GM12878 (cell line): Measurements from ENCODE around the gene UBE2E3. TPM values are rescaled to one million over a fixed set of nuclear protein-coding genes. Genes with fewer than 3 reads are reported as not detected.

Experiments
- ATAC-seq: fragments of 200-7000 bp; cut with Tn5 transposase; 3 replicates; pipeline ENCODE4 v1.9.1; 2020; ENCODE audit warnings: mild to moderate bottlenecking, moderate library complexity
- BruUV-seq: library from RNA; stranded (reverse); fragments of 400-500 nt; replicated peaks from 2 replicates; lab custom pipeline; 2021; lab: Mats Ljungman, UMichigan
- CTCF ChIA-PET: fragments of 300-600 bp; sonication (Branson Sonifier 250); formaldehyde crosslinking; extraction: SDS; loops from one replicate; lab custom pipeline; 2021; ENCODE audit warnings: inconsistent platforms; lab: Yijun Ruan, JAX
- POLR2A ChIA-PET: fragments of 350-600 bp; formaldehyde crosslinking; extraction: SDS; loops from one replicate; lab custom pipeline; 2021; ENCODE audit warnings: inconsistent platforms; lab: Charles Lee
- RAD21 ChIA-PET: fragments of 300-600 bp; sonication (Branson Sonifier 250); formaldehyde crosslinking; loops from one replicate; lab custom pipeline; 2023; ENCODE audit warnings: antibody characterized with exemption; ENCODE audit not compliant: unreplicated experiment; lab: Charles Lee
- SMC1A ChIA-PET: fragments of 300-600 bp; sonication (Branson Sonifier 250); formaldehyde crosslinking; loops from one replicate; lab custom pipeline; 2023; ENCODE audit not compliant: unreplicated experiment, uncharacterized antibody; lab: Charles Lee
- DNase-seq: peaks from one replicate; pipeline ENCODE4 v3.0.0-alpha.2; 2011; ENCODE audit warnings: low read depth, low spot score
- FAIRE-seq: peaks from 3 replicates; lab custom pipeline; 2011; peaks lifted over from hg19 to GRCh38; lab: Jason Lieb, UNC
- H2AFZ ChIP-seq: 2 replicates; pipeline ENCODE4 v1.6.0; 2011; ENCODE audit warnings: low read depth, low read length, control low read depth; ENCODE audit not compliant: control insufficient read depth
- H3K27ac ChIP-seq: 2 replicates; pipeline ENCODE4 v1.5.1; 2011; ENCODE audit warnings: control low read depth; ENCODE audit not compliant: control insufficient read depth, insufficient read depth
- H3K27me3 ChIP-seq, 2 experiments: replicated peaks in 1 of 2; 2 replicates each; pipeline versions ENCODE4 v1.6.0 to v1.6.1; 2011; ENCODE audit warnings: low read length in 1 of 2; ENCODE audit not compliant: control insufficient read depth in 2 of 2, insufficient read depth in 2 of 2
- H3K36me3 ChIP-seq, 2 experiments: 2 replicates each; pipeline ENCODE4 v1.5.1; 2011; ENCODE audit warnings: low read length in 1 of 2; ENCODE audit not compliant: control insufficient read depth in 2 of 2, insufficient read depth in 2 of 2
- H3K4me1 ChIP-seq: 2 replicates; pipeline ENCODE4 v1.6.1; 2011; ENCODE audit warnings: mild to moderate bottlenecking, low read length, moderate library complexity, mixed read lengths; ENCODE audit not compliant: control insufficient read depth, insufficient read depth
- H3K4me2 ChIP-seq: 2 replicates; pipeline ENCODE4 v1.6.0; 2011; ENCODE audit warnings: control low read depth; ENCODE audit not compliant: control insufficient read depth, insufficient read depth
- H3K4me3 ChIP-seq: fragments of 200-600 bp; sonication (generic); 2 replicates; pipeline ENCODE4 v1.5.1; 2016
- H3K79me2 ChIP-seq: 2 replicates; pipeline ENCODE4 v1.6.0; 2011; ENCODE audit warnings: low read length; ENCODE audit not compliant: control insufficient read depth, insufficient read depth
- H3K9ac ChIP-seq: 2 replicates; pipeline ENCODE4 v1.8.0; 2011; ENCODE audit warnings: low read length, control low read depth, mixed read lengths; ENCODE audit not compliant: control insufficient read depth, insufficient read depth
- H3K9me3 ChIP-seq: replicated peaks from 3 replicates; pipeline ENCODE4 v1.5.1; 2011; ENCODE audit warnings: mild to moderate bottlenecking, low read length; ENCODE audit not compliant: control insufficient read depth, insufficient read depth
- H4K20me1 ChIP-seq: 2 replicates; pipeline ENCODE4 v1.6.0; 2011; ENCODE audit not compliant: control insufficient read depth, insufficient read depth
- BRCA1 ChIP-seq: IDR thresholded peaks from 2 replicates; pipeline ENCODE4 v1.6.1; 2011; ENCODE audit warnings: low read depth, low read length, improper control_type of control experiment
- CREM ChIP-seq: IDR thresholded peaks from 2 replicates; pipeline ENCODE4 v1.6.1; 2014; ENCODE audit warnings: antibody characterized with exemption, low read depth
- IKZF1 ChIP-seq: fragments of 450-650 bp; conservative IDR thresholded peaks from 2 replicates; pipeline ENCODE4 v1.6.1; 2017; ENCODE audit warnings: antibody characterized with exemption, mild to moderate bottlenecking
- LARP7 ChIP-seq: fragments of 450-650 bp; IDR thresholded peaks from 2 replicates; pipeline ENCODE4 v1.6.1; 2017; ENCODE audit warnings: mild to moderate bottlenecking
- MEF2A ChIP-seq: IDR thresholded peaks from 2 replicates; pipeline ENCODE4 v1.6.1; 2011; ENCODE audit warnings: low read depth, mild to moderate bottlenecking, low read length, moderate library complexity; ENCODE audit not compliant: insufficient read depth
- MTA2 ChIP-seq: fragments of 450-650 bp; IDR thresholded peaks from 2 replicates; pipeline ENCODE4 v1.6.1; 2016; ENCODE audit warnings: low read depth, mild to moderate bottlenecking, moderate library complexity
- NRF1 ChIP-seq: conservative IDR thresholded peaks from 2 replicates; pipeline ENCODE4 v1.6.1; 2011; ENCODE audit warnings: mild to moderate bottlenecking, low read depth, low read length, improper control_type of control experiment
- PAX5 ChIP-seq: IDR thresholded peaks from 2 replicates; pipeline ENCODE4 v1.6.1; 2011; ENCODE audit warnings: low read depth, low read length, borderline replicate concordance
- RBBP5 ChIP-seq: fragments of 200-600 bp; sonication (generic); conservative IDR thresholded peaks from 2 replicates; pipeline ENCODE4 v1.6.1; 2016
- SUZ12 ChIP-seq: fragments of 200-600 bp; sonication (generic); IDR thresholded peaks from one replicate; pipeline ENCODE4 v1.6.1; 2018; ENCODE audit warnings: antibody characterized with exemption, mild to moderate bottlenecking; ENCODE audit not compliant: unreplicated experiment
- TCF3 ChIP-seq: IDR thresholded peaks from 2 replicates; pipeline ENCODE4 v1.6.1; 2012; ENCODE audit warnings: low read depth, mild to moderate bottlenecking, low read length, borderline replicate concordance; ENCODE audit not compliant: insufficient read depth
- ZBED1 ChIP-seq: IDR thresholded peaks from 2 replicates; pipeline ENCODE4 v1.6.1; 2016; ENCODE audit warnings: borderline replicate concordance
- ZNF217 ChIP-seq: fragments of 450-650 bp; IDR thresholded peaks from 2 replicates; pipeline ENCODE4 v1.6.1; 2017; ENCODE audit warnings: antibody characterized with exemption, mild to moderate bottlenecking
- WGBS: methylation state at CpG from one replicate; pipeline ENCODE4 v1.1.6; 2016; ENCODE audit warnings: low lambda C conversion rate; ENCODE audit not compliant: insufficient replicate concordance, insufficient coverage; ENCODE audit errors: missing lambda C conversion rate; 5-methylcytosine and 5-hydroxymethylcytosine counted together
- in situ Hi-C: fragments of 300-500 bp; cut with MboI; formaldehyde crosslinking; loops from 9 replicates; pipeline ENCODE4 v1.14.3; 2018; ENCODE audit warnings: mixed read lengths
- intact Hi-C: fragments of 100-400 bp; cut with micrococcal nuclease; formaldehyde crosslinking; loops from one replicate; pipeline ENCODE4 v1.14.2; 2022; ENCODE audit not compliant: unreplicated experiment
- polyA plus RNA-seq, 11 experiments: library from polyadenylated mRNA; depleted of rRNA in 4 of 11; unstranded in 6 of 11; stranded (reverse) in 5 of 11; fragments of >200 nt; fragmentation: Nextera tagmentation in 4 of 11; fragmentation: Illumina TruSeq in 1 of 11; extraction: Ambion mirVana in 4 of 11; extraction: Trizol in 1 of 11; gene quantifications; 1 replicate in 1 of 11; 2 replicates in 10 of 11; pipeline versions ENCODE4 v1.2.1 to v1.2.3, GENCODE V29; 2011 to 2016; ENCODE audit warnings: inconsistent platforms in 2 of 11, missing spikeins in 2 of 11, low read depth in 1 of 11
- total RNA-seq, 4 experiments: library from RNA; depleted of rRNA in 3 of 4; stranded (reverse); fragments of >200 nt in 3 of 4; fragmentation: Illumina TruSeq in 1 of 4; extraction: Trizol in 1 of 4; gene quantifications; 2 replicates each; pipeline versions ENCODE4 v1.2.1 to v1.2.3, GENCODE V29; 2013 to 2021

The UBE2E3 gene
- total and polyA plus RNA-seq, 10 of the 15 experiments (the other 5 are each of a cell fraction or from before 2014, with no cell fraction given) = 14.9 to 50.0 (median 26.2) TPM

DNA sequence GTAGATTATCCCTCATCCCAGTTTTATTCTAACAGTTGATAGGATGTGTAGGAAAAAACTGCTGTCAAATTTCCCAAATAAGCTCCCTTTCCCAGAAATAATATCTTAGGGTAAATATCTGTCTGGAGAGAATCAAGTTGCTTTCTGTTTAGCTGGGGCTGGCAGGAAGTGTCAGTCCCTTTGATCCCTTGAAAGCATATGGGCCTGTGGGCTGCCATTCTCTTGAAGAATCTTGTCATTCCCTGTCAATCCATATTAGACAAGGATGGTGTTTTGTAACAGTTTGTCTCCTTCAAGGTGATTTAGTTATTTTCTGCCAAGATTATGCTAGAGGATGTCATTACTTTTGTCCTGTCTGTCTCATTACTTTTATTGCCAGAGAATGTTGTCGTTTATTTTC is 37.1 kb upstream of the UBE2E3 start:
- Histone ChIP-seq H3K27ac (no peak overlapping the region), H3K9me3 (peaks cover 2% of the 10 kb centered on the region; the same call in 1 of the 3 replicates), H3K4me3 (no peak overlapping the region), H3K9ac (no peak overlapping the region), H3K4me2 (no peak overlapping the region), H3K4me1 (0 out of 2 replicates have a peak, but pooled peaks cover 3% of the 10 kb centered on the region), H4K20me1 (no peaks in the 10 kb centered on the region), H3K79me2 (no peaks in the 10 kb centered on the region), H3K27me3 (no peaks in the 10 kb centered on the region), H2AFZ (no peak overlapping the region), H3K36me3 (no peaks in the 10 kb centered on the region)
- ChIA-PET SMC1A (no interaction called here), POLR2A (no interaction called here), RAD21 (no interaction called here), CTCF (interaction anchor here (0.9 kb wide), 1 partner anchor 23 kb away, joined by 3 read pairs; no protein-coding TSS in a partner anchor)
- intact Hi-C loops = no loop called here
- DNase-seq (no peak), FAIRE-seq (no peak), ATAC-seq (no peak)
- 46% methylated on average over 1 of the region's 1 CpG for WGBS
- TF ChIP-seq NRF1 (no peak), SUZ12 (no peak), MEF2A (no peak), PAX5 (no peak), BRCA1 (no peak), RBBP5 (no peak), IKZF1 (no peak), TCF3 (no peak), ZNF217 (no peak), MTA2 (no peak), LARP7 (no peak), ZBED1 (no peak), CREM (no peak)
- no TSS peak for BruUV-seq
- in situ Hi-C loops = no loop called here
